NCI-H2227 treated with DMSO at 0.1 percent for 48 hours (cell line): ENCODE results near the gene PITX2.
A peak's percentile ranks its signal among the peaks of the same experiment; 100 is the strongest.

Experiments used
- DNase-seq: peaks from one replicate; lab custom pipeline; 2025; lab: John Stamatoyannopoulos, UW

PITX2 gene

DNA sequence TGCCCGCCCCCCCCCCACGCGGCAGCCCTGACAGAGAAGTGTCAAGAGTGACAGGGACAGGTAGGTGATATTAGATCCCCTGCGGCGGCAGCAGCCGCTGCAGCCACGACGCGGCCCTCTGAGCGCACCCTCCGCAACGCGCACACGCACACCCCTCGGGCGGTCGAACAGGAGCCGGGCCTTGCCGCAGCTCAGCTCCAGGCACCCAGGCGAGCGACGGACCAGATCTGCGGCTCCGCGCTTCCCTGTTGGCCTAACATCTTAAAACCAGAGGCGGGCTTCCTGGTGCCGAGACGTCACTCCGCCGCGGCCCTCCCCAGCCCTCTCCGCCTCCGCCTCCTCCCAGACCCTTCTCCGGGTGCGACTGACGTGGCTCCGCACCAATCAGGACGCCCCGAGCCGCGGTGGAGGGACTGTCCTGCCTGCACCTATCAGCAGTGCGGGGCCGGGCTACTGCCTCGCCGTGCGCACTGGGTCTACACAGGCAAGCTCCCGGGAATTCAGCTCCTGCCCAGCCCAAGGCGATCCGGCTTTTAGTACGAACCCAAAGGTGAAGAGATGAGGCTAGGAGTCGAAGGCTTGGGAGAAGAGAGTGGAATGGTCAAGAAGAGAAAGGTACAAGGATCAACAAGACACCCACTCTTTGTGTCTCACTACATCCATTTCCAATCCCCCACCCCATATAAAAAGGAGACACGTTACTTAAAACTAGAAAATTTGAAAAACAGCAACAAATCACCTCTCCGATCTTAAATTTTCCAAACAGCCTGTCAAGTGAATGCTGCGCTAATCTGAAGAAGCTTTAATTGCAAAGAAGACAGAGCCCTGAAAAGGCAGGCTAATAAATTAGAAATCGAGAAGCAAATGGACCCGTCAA, at the start of gene PITX2:
Gene PITX2 (minus strand): TSS at position 237 of the 877 bp plus-strand sequence. CDS start 617 bp downstream, outside the sequence.
- peak; percentile 50 for DNase-seq

DNA sequence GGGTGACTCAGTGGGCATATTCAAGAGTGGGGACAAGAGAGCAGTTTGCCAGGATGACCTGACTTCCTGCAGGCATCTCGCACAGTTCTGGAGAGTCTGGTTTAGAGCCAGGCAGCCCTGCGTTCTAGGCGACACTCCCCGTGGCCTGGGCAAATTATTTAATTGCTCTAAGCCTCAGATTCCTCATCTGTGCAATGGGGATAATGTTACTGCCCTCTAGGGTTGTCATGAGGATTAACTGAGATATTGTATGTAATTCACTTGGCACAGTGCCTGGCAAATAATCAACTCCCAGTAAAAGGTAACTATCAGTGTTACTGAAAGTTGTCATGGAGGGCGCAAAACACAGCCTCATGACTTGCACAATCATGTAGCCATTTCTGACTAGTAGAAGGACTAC, 48.8 kb upstream of the PITX2 start:
- no peak for DNase-seq

DNA sequence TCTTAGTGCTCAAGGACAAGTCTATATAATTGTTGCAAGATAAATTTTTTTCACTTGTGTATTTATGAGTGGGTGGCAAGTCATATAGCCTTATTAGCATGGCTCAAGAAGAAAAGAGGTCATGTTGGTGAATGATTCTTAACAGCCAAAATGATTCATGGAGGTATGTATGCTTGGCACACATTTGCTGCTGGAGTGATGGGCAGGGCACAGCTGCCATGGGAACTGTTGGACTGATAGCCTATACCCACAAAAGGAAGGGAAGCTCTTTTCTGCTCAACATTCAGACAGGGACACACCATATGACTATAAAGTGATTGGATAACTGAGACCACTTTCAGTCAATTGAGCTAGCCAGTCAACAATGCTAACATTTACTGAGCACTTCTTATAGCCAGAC, 46.8 kb upstream of the PITX2 start:
- DNase-seq = no peak

DNA sequence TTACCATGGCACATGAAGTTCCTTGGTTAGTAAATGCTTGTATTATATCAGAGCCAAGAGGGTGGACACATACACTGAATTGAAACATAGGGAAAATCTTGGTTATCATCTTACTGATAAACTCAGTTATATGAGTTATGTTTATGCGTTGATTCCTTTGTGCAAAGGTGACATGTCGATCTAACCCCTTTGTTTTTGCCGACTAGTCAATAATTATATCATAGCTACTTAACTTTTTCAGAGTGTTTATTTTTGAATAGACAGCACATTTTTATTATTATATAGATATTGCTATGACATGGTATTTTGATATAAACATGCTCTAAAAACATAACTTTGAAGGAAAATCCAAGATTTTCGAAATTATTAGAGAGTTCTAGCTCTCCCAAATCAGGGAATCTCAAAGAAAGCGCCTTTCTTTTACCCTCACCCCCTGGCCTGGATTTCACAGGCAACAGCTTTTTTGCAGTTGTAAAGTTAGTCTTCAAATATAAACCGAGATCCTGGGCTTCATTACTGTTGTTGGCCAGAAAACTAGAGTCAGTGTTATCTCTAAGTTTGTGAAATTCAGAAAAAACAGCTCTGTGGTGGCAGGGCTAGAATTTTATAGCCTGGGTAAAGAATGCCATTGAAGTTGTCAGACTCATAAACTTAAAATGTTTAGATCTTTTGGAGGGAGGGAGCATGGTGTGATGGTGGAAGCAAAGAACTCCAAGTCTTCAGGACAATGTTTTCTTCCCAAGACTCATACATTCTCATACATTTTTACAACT, 45.8 kb upstream of the PITX2 start:
- DNase-seq = no peak

DNA sequence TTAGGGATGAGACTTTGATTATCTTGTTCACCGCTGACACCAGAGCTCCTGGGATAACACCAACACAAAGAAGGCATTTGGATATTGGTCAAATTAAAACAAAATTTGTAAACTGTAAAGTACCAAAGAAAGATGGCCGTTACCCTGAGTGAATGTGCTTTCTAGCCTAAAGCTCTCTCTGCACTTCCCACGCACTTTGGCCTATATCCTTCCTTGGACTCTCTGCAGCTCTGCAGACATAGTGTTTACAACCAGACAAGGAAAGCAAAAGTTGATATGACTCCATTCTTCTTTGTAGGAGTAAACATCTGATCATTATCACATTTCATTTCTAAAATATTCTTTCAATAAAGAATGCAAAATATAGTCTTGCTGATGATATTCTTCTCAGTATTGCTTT, 44.8 kb upstream of the PITX2 start:
- DNase-seq = no peak

DNA sequence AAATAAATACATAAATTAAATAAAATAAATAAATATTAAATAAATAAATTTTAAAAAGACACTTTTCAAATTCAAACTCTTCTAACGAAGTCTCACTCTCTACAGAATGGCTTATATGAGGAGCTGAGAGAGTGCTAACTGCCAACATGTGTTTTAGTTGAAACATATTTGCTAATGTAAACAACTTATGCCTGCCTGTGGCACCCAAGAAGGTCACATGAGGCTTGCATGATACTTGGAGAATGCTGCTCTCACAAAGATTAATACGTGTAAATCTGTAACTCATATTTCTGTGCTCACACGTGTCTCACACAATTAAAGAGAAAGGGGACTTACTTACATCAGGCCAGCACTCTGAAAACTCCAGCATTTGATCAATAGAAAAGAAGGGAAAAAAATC, 43.2 kb upstream of the PITX2 start:
- no peak for DNase-seq

DNA sequence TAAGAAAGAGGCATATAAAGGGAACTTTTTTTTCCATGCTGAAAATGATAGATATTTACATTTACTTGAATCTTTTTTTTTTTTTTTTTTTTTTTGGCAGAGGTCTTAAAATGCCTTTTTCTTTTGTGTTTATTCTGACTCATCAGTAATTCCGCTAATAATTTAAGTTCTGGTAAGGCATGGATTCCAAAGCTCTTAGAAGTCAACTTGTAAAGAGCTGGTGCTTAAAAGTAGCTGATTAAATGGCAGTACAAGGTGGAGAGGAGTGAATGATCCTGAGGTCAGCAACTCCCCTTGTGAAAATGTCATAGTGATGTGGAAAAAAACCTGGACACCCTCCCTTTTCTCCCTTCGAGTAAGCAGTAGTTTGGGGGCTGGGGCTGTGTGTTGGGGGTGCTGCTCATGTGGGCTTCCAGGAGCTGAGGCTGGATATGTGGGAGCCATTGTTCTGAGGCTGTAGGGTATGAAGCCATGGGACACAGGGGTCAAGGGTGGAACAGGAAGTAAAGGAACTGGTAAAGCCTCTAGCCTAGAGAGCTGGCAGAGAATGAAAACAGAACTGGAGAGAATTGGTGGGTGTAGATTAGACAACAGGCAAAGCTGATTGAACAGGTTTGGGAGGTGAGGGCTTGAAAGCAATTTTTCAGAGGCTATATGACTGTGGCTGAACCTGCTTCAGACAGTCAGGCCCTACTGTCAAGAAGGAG, 41.0 kb upstream of the PITX2 start:
- DNase-seq = no peak

DNA sequence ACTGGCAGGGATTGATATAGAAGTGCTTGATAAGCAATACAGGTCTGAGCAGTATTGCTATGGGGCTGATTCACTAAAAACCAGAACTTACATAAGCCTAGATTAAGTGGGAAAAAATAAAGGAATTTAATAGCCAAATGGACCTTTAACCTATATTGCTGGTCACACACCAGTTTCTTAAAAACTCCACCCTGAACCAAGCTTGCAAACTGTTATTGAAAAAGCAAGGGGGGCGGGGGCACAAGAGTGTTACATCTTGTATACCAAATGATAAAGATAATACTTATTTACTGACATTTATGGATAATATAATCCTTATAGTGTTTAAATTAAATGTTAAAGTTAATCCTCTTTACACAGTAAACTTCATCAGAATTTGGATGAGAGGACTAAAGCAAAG, 40.3 kb upstream of the PITX2 start:
- DNase-seq = no peak

DNA sequence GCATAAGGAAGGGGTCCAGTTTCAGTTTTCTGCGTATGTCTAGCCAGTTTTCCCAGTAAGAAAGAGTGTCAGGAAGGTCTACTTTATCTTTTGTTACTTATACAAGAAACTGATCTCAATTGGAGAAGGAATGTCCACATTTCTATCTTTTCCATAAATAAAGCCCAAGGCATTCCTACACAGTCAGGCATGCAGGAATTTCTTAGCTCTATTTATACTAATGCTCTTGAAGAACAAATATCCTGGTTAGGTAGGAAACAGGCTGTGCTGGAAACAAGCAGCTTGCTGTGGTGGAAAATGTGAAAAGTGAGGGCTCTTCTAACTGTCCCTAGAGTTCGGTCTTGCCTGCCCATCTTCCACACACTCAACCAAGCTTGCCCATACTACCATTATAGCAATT, 37.9 kb upstream of the PITX2 start:
- DNase-seq = no peak

DNA sequence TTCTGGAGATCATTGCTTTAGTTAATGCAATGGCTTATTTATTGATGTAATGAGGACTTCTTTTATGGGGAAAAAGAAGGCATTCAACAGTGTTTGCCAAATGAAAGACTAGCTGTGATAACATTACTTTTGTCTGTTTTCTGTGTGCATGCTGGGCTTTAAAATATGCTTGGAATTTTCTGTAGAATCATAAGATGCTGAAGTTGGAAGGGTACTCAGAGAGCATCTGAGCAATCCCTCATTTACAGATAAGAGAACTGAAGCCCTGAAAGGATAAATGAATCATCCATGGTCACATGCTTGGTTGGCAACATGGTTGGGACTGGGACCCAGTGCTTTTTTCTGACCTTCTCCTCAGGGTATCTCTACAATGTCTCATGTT, 31.4 kb upstream of the PITX2 start:
- DNase-seq = no peak

DNA sequence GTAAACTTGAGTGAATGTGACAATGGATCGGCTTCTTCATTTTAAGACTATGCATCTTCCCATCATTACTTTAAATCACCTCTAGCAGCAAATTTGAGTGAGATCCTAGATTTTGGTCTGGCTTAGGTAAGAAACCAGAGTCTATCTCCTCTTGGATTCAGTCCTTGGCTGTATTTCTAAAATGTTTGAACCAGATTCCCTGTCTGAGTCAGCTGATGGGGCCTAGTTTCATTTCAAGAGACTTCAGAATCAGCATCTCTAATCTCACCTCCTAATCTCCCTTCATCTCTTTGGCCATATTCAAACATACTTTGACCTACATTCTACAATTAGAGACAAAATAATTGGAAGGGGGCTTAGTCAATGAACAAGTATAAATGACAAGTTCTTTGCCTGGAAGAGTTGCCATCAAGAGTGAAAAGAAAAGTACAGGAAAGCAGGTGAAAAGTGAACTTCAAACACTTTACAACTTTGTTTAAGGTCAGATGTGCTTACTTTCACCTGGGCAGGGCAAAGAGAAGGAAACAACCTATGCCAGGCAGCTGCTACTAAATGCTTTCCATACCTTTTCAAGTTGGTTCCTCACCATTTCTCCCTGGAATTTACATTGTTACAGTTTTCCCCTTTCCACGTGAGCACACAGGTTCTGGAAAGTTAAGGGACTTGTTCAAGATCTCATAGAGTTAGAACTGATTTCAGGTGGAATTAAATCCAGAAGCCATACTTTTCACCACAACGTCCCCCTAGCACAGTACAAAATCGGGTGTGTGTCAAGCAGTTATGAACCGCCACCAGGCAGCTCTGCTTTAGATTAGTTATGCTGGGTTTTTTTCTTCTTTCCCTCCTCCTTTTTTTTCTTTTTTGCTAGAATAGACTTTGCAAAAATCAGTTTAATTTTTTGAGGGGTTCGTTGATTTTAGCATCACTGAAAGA, 30.7 kb upstream of the PITX2 start:
- DNase-seq = no peak

DNA sequence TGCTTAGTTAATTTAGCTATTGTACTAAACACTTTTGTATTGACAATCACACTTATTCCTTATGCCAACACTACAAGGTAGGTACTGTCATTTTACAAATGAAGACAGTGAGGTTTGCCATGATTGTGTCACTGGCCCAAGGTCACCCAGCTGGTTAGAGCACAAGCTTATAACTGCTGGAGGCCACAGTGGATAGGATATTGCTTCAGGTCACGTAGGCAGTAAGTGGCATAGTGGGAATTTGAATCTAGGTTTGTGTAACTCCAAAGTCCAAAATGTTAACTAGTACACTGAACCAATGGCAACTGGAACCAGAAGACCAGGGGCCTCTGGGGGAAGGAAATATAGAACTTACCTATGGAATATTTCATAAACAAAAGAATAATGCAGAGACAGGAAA, 21.1 kb upstream of the PITX2 start:
- no peak for DNase-seq

DNA sequence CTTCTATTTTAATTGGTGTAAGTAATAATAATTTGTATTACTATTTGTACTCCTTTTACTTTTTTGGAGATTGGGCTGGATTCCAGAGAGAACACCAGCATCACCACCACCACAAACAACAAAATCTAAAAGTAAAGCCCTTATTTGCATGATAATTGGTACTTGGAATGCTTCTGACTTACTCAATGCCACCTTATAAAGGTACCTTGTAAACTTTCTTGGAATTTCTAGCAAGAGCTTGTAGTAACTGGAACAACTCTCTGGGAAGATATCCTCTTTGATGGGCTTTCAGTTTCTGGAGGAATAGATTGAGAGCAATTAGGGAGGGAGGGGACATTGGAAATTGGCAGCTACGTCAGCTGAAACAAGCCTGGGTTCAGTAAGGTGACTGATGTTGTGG, 20.2 kb upstream of the PITX2 start:
- no peak for DNase-seq

DNA sequence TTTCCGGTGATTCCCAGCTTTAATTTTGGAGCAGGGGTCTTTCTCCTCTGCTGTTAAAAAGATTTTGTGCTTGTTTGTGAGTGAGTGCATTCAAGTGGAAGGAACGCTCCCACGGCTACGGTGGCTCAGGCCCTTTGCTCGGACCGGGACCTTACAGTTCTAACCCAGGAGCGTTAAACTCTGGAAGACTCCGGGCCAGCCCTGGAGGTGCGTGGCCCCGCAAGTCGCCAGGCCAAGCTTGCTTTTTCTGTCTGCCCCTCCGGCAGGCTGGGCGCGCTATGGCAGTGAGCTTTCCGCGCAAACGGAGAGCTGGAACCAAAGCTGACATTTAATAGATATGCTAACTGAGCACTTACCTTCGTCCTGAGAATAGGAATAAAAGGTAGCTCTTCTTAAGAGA, 18.3 kb upstream of the PITX2 start:
- no peak for DNase-seq

DNA sequence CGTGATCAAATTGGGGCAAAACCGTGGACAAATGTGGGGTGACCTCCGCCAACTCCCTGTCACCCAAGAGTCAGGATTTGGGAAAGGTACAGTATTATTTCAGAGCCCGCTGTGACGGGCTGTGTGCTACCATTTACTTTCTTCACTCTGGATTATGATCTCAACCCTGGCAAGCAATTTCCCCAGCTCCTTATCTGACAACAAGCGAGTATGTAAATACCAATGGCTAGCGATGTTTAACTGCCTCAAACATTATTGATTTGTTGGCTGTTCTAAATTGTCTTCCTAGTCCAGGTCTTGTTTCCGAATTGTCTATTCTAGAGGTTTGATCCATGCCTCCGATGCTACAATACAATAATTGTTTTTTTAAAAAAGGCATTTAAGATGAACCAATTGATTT, 17.7 kb upstream of the PITX2 start:
- no peak for DNase-seq

DNA sequence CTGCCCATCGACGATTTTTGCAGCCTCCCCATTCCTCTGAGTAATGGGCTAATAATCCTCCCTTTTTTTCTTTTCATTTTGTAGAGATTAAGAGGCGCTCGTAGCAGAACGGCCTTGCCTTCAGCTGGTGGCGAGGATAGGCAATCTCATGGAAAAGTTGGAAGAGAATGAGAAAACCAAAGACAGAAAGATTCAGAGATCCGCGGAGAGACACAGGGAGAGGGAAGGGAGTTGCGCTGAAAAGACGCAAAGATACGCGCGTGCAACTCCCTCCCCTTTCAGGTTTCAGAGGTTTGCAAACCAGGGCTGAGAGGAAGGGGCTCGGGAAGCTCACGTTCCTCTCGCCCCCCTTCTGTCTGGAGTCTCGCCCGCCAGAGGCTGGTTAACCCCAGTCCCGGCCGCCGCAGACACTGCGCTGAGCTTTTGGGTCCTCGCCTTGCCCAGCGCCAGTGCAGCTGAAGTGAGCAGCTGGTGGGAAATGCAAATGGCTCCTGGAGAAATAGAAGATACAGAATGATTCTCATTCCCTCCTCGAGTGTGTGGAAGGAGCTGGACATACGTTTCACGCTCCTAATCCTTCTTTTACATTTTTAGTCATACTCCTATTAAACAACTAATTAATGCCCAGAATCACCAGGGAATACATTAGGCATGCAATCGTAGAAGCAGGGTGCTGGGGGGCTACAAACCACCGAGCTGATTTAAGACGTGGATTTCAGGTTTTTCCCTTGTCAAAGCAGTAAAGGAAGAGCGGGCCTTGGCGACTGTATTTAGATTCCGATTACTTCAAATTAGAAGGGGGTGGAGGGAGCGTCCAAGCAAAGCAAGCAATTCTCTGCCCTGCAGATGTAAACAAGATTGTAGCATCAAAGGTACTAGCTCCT, 16.6 kb upstream of the PITX2 start:
- DNase-seq = no peak

DNA sequence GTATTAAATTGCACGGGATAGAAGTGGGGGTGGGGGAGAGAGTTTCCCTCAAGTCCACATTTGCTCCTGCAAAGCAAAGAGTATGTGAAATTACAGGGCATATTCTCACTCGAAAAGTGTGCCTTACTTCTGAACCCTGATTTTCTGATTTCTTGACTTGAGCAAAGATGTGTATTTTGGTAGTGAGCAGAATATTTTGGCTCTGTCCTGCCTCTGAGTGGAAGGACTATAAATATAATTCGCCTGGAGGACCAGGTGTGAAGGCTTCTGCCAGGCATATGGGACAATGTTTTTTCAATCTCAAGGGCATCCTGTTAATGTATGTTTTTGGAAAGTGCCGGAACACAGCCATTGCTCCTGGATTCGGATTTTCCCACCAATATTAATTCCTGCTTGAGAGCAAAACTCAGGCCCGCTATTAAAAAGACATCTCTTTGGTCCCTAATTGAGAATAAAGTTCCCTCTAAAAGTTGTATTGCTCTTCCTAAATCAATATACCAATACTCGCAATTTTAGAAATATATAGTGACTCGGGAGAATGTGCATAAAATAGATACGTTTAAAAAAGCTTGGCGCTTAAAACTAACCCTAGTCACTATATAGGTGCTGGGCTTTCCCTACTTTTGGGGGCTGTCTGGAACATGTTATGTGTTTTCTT, 15.3 kb upstream of the PITX2 start:
- no peak for DNase-seq

DNA sequence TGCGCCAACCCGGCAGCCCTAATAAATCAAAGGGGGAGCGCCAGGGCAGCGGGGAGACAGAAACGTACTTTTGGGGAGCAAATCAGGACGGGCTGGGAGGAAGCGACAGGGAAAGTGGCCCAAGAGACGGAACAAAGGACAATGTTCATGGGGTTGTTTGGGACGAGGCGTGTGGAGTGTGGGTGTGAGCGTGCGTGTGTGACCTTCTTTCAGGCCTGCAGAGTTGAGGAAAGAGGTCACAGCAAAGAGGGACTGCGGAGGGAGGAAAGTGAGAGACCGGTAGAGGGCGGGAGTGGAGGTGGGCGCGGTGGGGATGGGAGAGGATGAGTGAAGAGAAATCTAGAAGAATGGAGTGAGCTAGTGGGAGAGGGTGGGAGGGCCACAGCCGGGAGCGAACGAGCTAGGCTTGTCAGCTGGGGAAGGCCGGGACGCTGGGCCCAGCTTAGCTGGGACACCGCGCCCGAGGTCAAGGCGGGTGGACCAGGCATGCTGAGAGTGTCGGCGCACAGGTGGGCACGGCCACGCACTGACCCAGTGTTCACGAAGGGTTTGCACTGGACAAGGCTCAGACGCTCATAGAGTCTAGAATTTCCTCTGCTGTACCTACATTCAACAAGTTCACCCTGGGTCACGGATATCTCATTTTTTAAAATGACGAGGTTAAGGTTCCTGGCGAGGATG, 14.7 kb upstream of the PITX2 start:
- no peak for DNase-seq

DNA sequence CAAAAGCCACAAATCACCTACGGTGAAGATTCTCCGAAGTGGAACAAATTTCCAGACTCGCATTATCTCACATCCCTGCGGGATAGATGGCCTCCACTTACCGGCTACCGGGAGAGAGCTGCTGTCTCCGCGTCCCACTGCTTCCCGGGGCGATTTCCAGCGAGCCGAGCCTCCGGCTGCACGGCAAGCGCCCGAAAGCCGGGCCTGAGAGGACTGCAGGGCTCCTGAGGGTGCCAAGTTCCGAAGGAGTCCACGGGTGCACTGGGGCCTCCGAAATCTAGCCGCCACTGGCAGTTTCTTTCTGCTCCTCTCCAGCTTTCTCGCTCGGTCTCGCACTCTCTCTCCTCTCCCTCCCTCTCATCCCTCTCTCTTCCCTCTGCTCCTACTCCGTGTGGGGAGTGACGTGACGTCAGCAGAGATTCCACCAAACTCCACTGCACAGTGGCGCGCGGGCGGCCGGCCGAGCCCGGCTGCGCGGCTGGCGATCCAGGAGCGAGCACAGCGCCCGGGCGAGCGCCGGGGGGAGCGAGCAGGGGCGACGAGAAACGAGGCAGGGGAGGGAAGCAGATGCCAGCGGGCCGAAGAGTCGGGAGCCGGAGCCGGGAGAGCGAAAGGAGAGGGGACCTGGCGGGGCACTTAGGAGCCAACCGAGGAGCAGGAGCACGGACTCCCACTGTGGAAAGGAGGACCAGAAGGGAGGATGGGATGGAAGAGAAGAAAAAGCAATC, 14.0 kb upstream of the PITX2 start:
- no peak for DNase-seq
